LNCaP clone FGC (cell line): ENCODE data around the gene ST7.

Source experiments
- DNase-seq: peaks from one replicate; pipeline ENCODE4 v3.0.0-alpha.2; 2011; ENCODE audit warnings: low read depth
- H3K4me3 ChIP-seq: 2 replicates; pipeline ENCODE4 v1.5.1; 2011; ENCODE audit warnings: mild to moderate bottlenecking, low read depth, low read length, control low read depth
- TF ChIP-seq, protein P1 (sequence below): IDR thresholded peaks from 2 replicates; pipeline ENCODE4 v1.5.1; 2012; ENCODE audit warnings: mild to moderate bottlenecking; ENCODE audit not compliant: control insufficient read depth, insufficient read depth; ENCODE audit errors: extremely low read depth

The ST7 gene

DNA sequence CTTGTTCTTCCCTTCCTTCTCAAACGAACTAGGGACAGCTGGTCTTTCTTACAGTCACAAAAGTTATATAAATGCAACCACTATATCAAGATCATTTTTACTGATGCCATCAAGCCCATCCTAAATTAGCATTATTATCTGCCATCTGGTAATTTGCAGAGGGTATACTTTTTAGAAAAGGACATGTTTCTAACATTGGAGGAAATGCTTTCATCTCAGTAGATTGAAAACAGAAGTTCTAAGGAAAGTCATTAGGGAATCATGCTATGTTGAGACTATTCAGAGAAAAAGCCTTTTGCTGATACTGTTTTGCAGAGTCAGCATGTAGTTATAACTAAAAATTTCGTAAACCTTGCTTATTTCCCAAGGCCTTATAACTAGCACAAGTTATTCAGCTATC lies 222.9 kb downstream of the ST7 start:
- H3K4me3 ChIP-seq = no peak overlapping the region
- TF ChIP-seq, protein P1, sequence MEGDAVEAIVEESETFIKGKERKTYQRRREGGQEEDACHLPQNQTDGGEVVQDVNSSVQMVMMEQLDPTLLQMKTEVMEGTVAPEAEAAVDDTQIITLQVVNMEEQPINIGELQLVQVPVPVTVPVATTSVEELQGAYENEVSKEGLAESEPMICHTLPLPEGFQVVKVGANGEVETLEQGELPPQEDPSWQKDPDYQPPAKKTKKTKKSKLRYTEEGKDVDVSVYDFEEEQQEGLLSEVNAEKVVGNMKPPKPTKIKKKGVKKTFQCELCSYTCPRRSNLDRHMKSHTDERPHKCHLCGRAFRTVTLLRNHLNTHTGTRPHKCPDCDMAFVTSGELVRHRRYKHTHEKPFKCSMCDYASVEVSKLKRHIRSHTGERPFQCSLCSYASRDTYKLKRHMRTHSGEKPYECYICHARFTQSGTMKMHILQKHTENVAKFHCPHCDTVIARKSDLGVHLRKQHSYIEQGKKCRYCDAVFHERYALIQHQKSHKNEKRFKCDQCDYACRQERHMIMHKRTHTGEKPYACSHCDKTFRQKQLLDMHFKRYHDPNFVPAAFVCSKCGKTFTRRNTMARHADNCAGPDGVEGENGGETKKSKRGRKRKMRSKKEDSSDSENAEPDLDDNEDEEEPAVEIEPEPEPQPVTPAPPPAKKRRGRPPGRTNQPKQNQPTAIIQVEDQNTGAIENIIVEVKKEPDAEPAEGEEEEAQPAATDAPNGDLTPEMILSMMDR = no peak
- DNase-seq = no peak

DNA sequence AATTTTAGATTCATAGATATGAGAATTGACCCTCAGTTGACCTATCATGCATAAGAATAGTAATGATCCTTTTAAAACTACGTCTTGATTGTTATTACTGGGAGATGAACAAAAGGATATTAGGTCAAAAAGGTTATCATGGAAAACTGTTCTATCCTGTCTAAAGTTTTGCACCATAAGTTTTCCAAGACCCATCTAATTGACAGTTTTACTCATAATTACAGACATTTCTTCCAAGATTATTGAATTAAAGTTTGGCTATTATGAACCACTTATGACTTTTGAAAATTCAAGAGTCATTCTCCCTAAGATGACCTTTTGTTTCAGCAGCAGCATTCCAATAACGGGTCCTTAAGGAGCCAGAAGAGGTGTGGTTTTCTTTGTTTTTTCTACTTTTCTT lies 225.3 kb downstream of the ST7 start:
- H3K4me3 ChIP-seq = no peak overlapping the region
- DNase-seq = no peak
- TF ChIP-seq, protein P1 = no peak

DNA sequence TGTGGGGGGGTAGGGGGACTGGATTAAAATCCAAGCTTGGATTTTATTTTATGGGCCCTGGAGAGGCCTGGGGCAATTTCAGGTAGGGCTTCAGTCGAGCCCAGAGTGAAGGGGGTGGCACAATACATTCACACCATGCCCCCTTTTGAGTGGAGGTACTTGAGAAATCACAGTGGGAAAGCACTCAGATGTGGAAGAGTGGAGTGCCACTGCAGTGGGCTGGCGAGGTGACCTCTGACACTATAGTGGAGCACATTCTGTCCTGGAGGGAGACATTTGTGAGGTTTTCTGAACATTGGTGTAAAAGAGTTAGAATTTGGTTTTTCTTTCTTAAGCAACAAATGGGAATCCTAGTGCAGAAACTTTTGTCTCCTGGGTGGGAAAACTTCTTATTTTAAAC lies 226.4 kb downstream of the ST7 start:
- DNase-seq = no peak
- TF ChIP-seq, protein P1 = no peak
- no peak overlapping the region for H3K4me3 ChIP-seq

DNA sequence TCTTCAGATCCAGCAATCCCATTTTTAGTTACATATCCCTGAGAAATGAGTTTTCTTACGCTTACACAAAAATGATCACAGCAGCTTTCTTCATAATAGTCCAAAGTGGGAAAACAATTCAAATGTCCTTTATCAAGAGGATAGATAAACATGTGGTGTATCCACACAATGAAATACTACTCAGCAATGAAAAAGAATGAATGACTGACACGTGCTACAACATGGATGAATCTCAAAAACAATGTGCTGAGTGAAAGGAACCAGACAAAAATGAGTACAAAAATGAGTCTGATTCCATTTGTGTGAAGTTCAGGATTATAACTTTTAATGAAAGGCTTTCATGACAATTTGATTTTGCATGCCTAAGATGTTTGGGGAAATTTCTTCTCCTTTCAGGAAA lies 230.4 kb downstream of the ST7 start:
- DNase-seq = no peak
- TF ChIP-seq, protein P1 = no peak
- H3K4me3 ChIP-seq = no peak overlapping the region

DNA sequence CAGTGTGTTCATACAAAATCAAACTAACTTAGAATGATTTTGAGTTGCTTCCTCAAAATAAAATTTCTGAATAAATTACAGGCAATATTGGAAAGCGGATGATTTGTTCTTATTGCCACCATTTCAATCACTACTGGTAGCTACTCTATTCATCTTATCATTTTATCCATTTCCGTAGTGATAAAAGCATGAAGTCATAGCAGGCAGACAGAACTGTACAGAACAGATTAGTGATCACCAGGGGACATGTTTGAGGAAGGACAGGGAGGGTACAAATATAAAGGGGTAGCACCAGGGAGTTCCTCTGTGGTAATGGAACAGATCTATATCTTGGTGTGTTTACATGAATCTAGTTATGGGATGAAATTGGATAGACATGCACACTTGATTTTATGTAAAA lies 231.1 kb downstream of the ST7 start:
- no peak for DNase-seq
- TF ChIP-seq, protein P1 = no peak
- H3K4me3 ChIP-seq = no peak overlapping the region

DNA sequence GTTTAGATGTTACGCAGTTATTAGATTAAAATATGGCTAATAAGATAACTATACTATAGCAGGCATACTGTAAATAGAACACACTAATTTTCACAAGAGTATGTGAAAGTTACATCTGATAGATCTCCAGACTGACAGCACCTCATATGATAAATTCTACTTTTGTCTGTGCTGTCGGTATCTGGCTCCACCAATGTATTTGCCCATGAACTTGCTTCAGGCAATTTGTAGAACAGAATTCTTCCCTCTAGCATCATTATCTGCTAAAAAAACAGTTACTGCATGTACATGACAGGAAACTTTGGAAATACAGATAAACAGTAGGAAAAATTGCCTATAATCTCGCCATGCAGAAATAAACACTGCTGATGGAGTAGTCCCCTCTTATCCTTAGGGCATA lies 231.8 kb downstream of the ST7 start:
- H3K4me3 ChIP-seq = no peak overlapping the region
- no peak for DNase-seq
- TF ChIP-seq, protein P1 = no peak

DNA sequence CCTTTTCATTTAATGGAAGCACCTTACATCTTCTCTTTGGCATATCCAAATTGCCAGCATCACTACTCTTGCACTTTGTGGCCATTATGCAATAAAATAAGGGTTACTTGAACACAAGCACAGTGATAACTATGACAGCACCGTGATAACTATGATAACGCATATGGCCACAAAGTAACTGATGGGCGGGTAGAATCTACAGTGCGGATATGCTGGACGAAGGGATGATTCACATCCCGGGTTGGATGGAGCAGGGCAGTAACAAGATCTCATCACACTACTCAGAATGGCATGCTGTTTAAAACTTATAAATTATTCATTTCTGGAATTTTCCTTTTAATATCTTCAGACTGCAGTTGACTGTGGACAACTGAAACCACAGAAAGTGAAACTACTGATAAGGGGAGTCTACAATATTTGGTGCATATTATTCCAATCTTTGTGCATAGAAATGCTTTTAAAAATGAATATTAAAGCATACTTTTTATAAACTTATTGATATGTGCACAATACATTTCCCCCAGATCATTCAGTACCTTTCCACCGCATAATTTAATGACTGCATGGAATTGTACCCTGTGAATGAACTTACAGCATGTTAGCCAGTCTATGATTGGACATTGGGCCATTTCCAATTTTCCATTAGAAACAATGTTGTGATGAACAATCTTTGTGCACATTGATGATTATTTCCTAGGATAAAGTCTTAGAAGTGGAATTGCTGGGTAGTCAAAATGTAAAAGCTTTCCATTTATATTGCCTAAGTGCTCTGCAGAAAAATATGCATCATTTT lies 233.1 kb downstream of the ST7 start:
- TF ChIP-seq, protein P1 = no peak
- DNase-seq = no peak
- no peak overlapping the region for H3K4me3 ChIP-seq
